Mesendoderm (in vitro differentiated cells): ENCODE data around the gene NEURL1B. TPM values are rescaled to one million over a fixed set of nuclear protein-coding genes. Genes with fewer than 3 reads are reported as not detected.

Experiments
- DNase-seq: peaks from one replicate; pipeline ENCODE4 v3.0.0; 2013
- H2AK5ac ChIP-seq: 2 replicates; pipeline ENCODE4 v1.6.1; 2013; ENCODE audit warnings: low read length, inconsistent platforms
- H2BK120ac ChIP-seq: 2 replicates; pipeline ENCODE4 v1.6.1; 2013; ENCODE audit warnings: low read depth, mild to moderate bottlenecking, low read length, moderate library complexity, mixed read lengths
- H2BK15ac ChIP-seq: replicated peaks from 2 replicates; pipeline ENCODE4 v1.6.1; 2013; ENCODE audit warnings: low read depth, mild to moderate bottlenecking, moderate library complexity
- H2BK5ac ChIP-seq: 2 replicates; pipeline ENCODE4 v1.6.1; 2013; ENCODE audit warnings: low read length, inconsistent platforms
- H3K18ac ChIP-seq: 2 replicates; pipeline ENCODE4 v1.6.1; 2013; ENCODE audit warnings: mild to moderate bottlenecking, low read length, mixed read lengths
- H3K23ac ChIP-seq: one replicate; pipeline ENCODE4 v1.6.1; 2013; ENCODE audit warnings: low read length
- H3K27ac ChIP-seq: 2 replicates; pipeline ENCODE4 v1.5.1; 2013; ENCODE audit warnings: low read depth, mild to moderate bottlenecking, inconsistent platforms, low read length, moderate library complexity
- H3K27me3 ChIP-seq: 2 replicates; pipeline ENCODE4 v1.6.1; 2013; ENCODE audit warnings: low read length, control low read depth, mild to moderate bottlenecking, inconsistent platforms; ENCODE audit not compliant: insufficient read depth, poor library complexity
- H3K36me3 ChIP-seq: 2 replicates; pipeline ENCODE4 v1.6.1; 2013; ENCODE audit warnings: low read length, inconsistent platforms; ENCODE audit not compliant: control insufficient read depth, insufficient read depth
- H3K4ac ChIP-seq: one replicate; pipeline ENCODE4 v1.6.1; 2013; ENCODE audit warnings: low read depth, mild to moderate bottlenecking, low read length, moderate library complexity
- H3K4me1 ChIP-seq: 2 replicates; pipeline ENCODE4 v1.6.1; 2013; ENCODE audit warnings: low read depth, low read length, inconsistent platforms; ENCODE audit not compliant: control insufficient read depth
- H3K4me2 ChIP-seq: 2 replicates; pipeline ENCODE4 v1.6.1; 2013; ENCODE audit warnings: low read length
- H3K4me3 ChIP-seq: 2 replicates; pipeline ENCODE4 v1.5.1; 2013; ENCODE audit warnings: mild to moderate bottlenecking, low read length
- H3K56ac ChIP-seq: one replicate; pipeline ENCODE4 v1.6.1; 2013; ENCODE audit warnings: low read length
- H3K79me1 ChIP-seq: 2 replicates; pipeline ENCODE4 v1.6.1; 2013; ENCODE audit warnings: low read length, inconsistent platforms
- H3K79me2 ChIP-seq: 2 replicates; pipeline ENCODE4 v1.6.1; 2013; ENCODE audit warnings: mild to moderate bottlenecking, low read length; ENCODE audit not compliant: control insufficient read depth, insufficient read depth
- H3K9ac ChIP-seq: 2 replicates; pipeline ENCODE4 v1.6.1; 2013; ENCODE audit warnings: low read length, inconsistent platforms
- H4K5ac ChIP-seq: one replicate; pipeline ENCODE4 v1.6.1; 2013; ENCODE audit warnings: low read length
- H4K8ac ChIP-seq: one replicate; pipeline ENCODE4 v1.6.1; 2013; ENCODE audit warnings: low read depth, mild to moderate bottlenecking, control low read depth, low read length, moderate library complexity
- WGBS: extraction: QIAGEN DNeasy Blood & Tissue Kit; methylation state at CpG from one replicate; pipeline ENCODE4 v1.1.7; 2013; ENCODE audit warnings: low lambda C conversion rate, missing lambda C conversion rate; ENCODE audit not compliant: insufficient coverage; ENCODE audit errors: extremely low coverage; 5-methylcytosine and 5-hydroxymethylcytosine counted together
- small RNA-seq: library from polyadenylated mRNA; stranded (forward); fragments of <200 nt; extraction: miRNeasy Mini kit (QIAGEN cat#:217004); gene quantifications from one replicate; pipeline ENCODE3, GENCODE V24; 2013; ENCODE audit not compliant: insufficient read depth

The NEURL1B gene

DNA sequence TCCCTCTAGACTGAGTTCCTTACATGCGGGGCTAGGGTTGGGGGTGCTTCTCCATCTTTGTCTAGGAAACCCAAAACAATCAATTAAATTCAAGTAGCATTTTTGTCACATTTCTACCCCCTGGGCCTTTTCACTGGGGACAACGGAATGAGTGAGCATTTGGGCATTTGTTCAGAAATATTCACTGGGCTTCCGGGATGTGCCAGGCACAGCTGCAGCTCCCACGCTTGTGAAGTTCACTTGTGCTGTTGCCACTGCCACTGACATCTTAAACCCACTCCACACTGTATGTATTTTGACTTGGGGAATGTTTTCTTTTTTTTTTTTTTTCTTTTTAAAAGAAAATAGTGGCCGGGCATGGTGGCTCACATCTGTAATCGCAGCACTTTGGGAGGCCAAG, 98.3 kb downstream of the NEURL1B start:
- no CpG with 5 or more reads among the region's 6 CpGs for WGBS
- Histone ChIP-seq H4K5ac (no peak overlapping the region), H2AK5ac (no peak overlapping the region), H3K4ac (no peak overlapping the region), H3K4me2 (no peak overlapping the region), H3K4me1 (no peaks in the 10 kb centered on the region), H3K79me1 (no peaks in the 10 kb centered on the region), H3K56ac (no peak overlapping the region), H4K8ac (no peak overlapping the region), H3K9ac (no peak overlapping the region), H3K79me2 (no peaks in the 10 kb centered on the region), H2BK120ac (no peak overlapping the region), H3K23ac (no peak overlapping the region), H2BK15ac (no peak overlapping the region), H3K4me3 (no peak overlapping the region), H3K36me3 (no peaks in the 10 kb centered on the region), H2BK5ac (no peak overlapping the region), H3K18ac (no peak overlapping the region), H3K27me3 (no peaks in the 10 kb centered on the region), H3K27ac (no peak overlapping the region)
- no peak for DNase-seq

DNA sequence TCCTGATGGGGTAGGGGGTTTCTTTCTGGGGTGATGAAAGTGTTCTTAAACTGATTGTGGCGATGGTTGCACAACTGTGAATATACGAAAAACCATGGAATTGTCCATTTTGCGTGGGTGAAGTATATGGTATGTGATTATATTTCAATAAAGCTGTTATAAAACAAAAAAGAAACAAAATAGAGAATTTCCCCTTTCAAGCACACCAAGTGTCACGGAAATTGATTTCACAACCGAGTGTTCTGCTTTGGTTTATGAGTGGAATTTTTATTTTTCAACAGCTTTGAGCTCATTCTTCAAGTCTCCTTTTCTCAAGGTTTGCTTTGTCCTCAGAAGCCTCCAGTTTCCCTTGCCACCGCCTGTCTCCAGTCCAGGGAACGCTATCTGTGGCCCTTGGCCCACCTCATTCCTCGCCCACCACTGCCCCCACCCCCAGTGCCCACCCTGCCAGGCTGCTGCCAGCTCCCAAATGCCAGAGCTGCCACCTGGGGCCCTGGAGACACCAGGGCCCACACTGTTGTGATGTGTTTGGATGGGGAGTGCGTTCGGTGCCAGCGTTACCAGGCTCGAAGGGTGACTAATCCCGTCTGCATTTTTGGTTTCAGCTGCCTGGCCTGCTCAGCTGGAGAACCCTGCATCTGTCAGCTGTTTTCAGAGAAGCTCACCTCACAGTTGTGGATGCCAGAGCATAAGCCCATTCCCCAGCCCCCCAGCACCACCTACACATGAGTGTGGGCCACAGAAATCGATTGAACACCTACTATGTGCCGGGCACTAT, 99.6 kb downstream of the NEURL1B start:
- Histone ChIP-seq H3K4me1 (no peaks in the 10 kb centered on the region), H2BK120ac (no peak overlapping the region), H3K79me2 (no peaks in the 10 kb centered on the region), H2AK5ac (no peak overlapping the region), H2BK5ac (no peak overlapping the region), H3K23ac (no peak overlapping the region), H3K56ac (no peak overlapping the region), H2BK15ac (no peak overlapping the region), H3K27me3 (no peaks in the 10 kb centered on the region), H4K8ac (no peak overlapping the region), H3K9ac (no peak overlapping the region), H3K4ac (no peak overlapping the region), H3K18ac (no peak overlapping the region), H3K36me3 (no peaks in the 10 kb centered on the region), H3K27ac (no peak overlapping the region), H3K79me1 (no peaks in the 10 kb centered on the region), H3K4me3 (no peak overlapping the region), H3K4me2 (no peak overlapping the region), H4K5ac (no peak overlapping the region)
- no CpG with 5 or more reads among the region's 15 CpGs for WGBS
- peak; percentile 46 for DNase-seq

Small RNAs within 50 kb of the gene (small RNA-seq; reads per million reads assigned to genes)
- gene AC027309.2, result not detected
- gene MIR5003, result not detected
